ENCODE measurements around the gene PGAP3. TPM values are rescaled to one million over a fixed set of nuclear protein-coding genes. Genes with fewer than 3 reads are reported as not detected.

PGAP3 gene
- total and polyA plus RNA-seq, 3 donors from 2014 or later = 21.1 to 37.4 (median 28.6) TPM

- Histone ChIP-seq H3K36me3 (ENCODE audit: low read depth, missing control alignments) (no peaks in the 10 kb centered on the region), H3K4me3 (no peak overlapping the region), H3K4me1 (no peaks in the 10 kb centered on the region), H3K27me3 (no peaks in the 10 kb centered on the region), H3K9me3 (no peaks in the 10 kb centered on the region), H3K27ac (no peak overlapping the region)
- TF ChIP-seq CTCF (IDR thresholded peaks at IDR 0.05) (no peak), POLR2A (IDR thresholded peaks at IDR 0.05) (no peak)
- intact Hi-C loops (cut with DNase I; ENCODE audit: low total_unique reads) = no loop called here
- DNase-seq = no peak
- 89 to 93% methylated on average over 4 to 7 of the region's 7 CpGs for WGBS, 2 donors
Measured at GRCh38 chr17:39719563-39720355, 31.9 kb upstream of the PGAP3 start.

- no peak for TF ChIP-seq CTCF (IDR thresholded peaks at IDR 0.05)
- TF ChIP-seq POLR2A (IDR thresholded peaks at IDR 0.05) = no peak
- H3K9me3 ChIP-seq = no peaks in the 10 kb centered on the region
- WGBS, 2 donors = 86 to 87% methylated on average over 6 of the region's 6 CpGs
- no peak overlapping the region for H3K4me3 ChIP-seq
- DNase-seq = no peak
- intact Hi-C loops (cut with DNase I; ENCODE audit: low total_unique reads) = no loop called here
- H3K36me3 ChIP-seq (ENCODE audit: low read depth, missing control alignments) = no peaks in the 10 kb centered on the region
- no peaks in the 10 kb centered on the region for H3K27me3 ChIP-seq
- H3K4me1 ChIP-seq = no peaks in the 10 kb centered on the region
- H3K27ac ChIP-seq = no peak overlapping the region
Measured at GRCh38 chr17:39717660-39718059, 29.8 kb upstream of the PGAP3 start.

- no peak overlapping the region for H3K27ac ChIP-seq
- no peaks in the 10 kb centered on the region for H3K4me1 ChIP-seq
- WGBS, 2 donors = 82 to 88% methylated on average over 11 of the region's 11 CpGs
- TF ChIP-seq POLR2A (IDR thresholded peaks at IDR 0.05) = no peak
- TF ChIP-seq CTCF (IDR thresholded peaks at IDR 0.05) = no peak
- no peaks in the 10 kb centered on the region for H3K9me3 ChIP-seq
- intact Hi-C loops (cut with DNase I; ENCODE audit: low total_unique reads) = no loop called here
- no peaks in the 10 kb centered on the region for H3K27me3 ChIP-seq
- H3K36me3 ChIP-seq (ENCODE audit: low read depth, missing control alignments) = no peaks in the 10 kb centered on the region
- DNase-seq = no peak
- H3K4me3 ChIP-seq = no peak overlapping the region
Measured at GRCh38 chr17:39716879-39717536, 29.2 kb upstream of the PGAP3 start.

- no peak for TF ChIP-seq CTCF (IDR thresholded peaks at IDR 0.05)
- TF ChIP-seq POLR2A (IDR thresholded peaks at IDR 0.05) = no peak
- intact Hi-C loops (cut with DNase I; ENCODE audit: low total_unique reads) = no loop called here
- no peak for DNase-seq
- no peaks in the 10 kb centered on the region for H3K36me3 ChIP-seq (ENCODE audit: low read depth, missing control alignments)
- 78 to 93% methylated on average over 4 to 15 of the region's 15 CpGs for WGBS, 2 donors
- H3K9me3 ChIP-seq = no peaks in the 10 kb centered on the region
- no peaks in the 10 kb centered on the region for H3K27me3 ChIP-seq
- no peak overlapping the region for H3K27ac ChIP-seq
- no peak overlapping the region for H3K4me3 ChIP-seq
- H3K4me1 ChIP-seq = no peaks in the 10 kb centered on the region
Measured at GRCh38 chr17:39716073-39716818, 28.4 kb upstream of the PGAP3 start.
